IMR-90 (cell line): ENCODE data around the gene RIPPLY1. TPM values are rescaled to one million over a fixed set of nuclear protein-coding genes. Genes with fewer than 3 reads are reported as not detected.

Source experiments
- ATAC-seq: fragments of 200-7000 bp; cut with Tn5 transposase; 2 replicates; pipeline ENCODE4 v1.9.1; 2020; ENCODE audit warnings: low read depth, mild to moderate bottlenecking, moderate library complexity
- BruUV-seq: library from RNA; stranded (reverse); fragments of 400-500 nt; replicated peaks from 2 replicates; lab custom pipeline; 2021; lab: Mats Ljungman, UMichigan
- CTCF ChIA-PET: fragments of 300-600 bp; formaldehyde crosslinking; extraction: SDS; loops from one replicate; lab custom pipeline; 2021; ENCODE audit warnings: antibody characterized with exemption; lab: Yijun Ruan, JAX
- POLR2A ChIA-PET: fragments of 300-600 bp; sonication (Branson Sonifier 250); formaldehyde crosslinking; loops from one replicate; lab custom pipeline; 2022; ENCODE audit warnings: antibody characterized with exemption; ENCODE audit not compliant: unreplicated experiment; lab: Charles Lee
- DNase-seq: peaks from one replicate; pipeline ENCODE4 v3.0.0; 2013
- H2AFZ ChIP-seq: replicated peaks from 2 replicates; pipeline ENCODE3; 2013; ENCODE audit warnings: low read length, mild to moderate bottlenecking; ENCODE audit not compliant: poor library complexity
- H2AK5ac ChIP-seq: 2 replicates; pipeline ENCODE4 v1.6.1; 2013; ENCODE audit warnings: low read depth, low read length, inconsistent platforms
- H2AK9ac ChIP-seq: replicated peaks from 2 replicates; pipeline ENCODE3; 2013; ENCODE audit warnings: mild to moderate bottlenecking, low read depth, low read length, moderate library complexity; ENCODE audit not compliant: poor library complexity
- H2BK120ac ChIP-seq: 2 replicates; pipeline ENCODE4 v1.6.1; 2013; ENCODE audit warnings: low read depth, low read length, inconsistent platforms
- H2BK15ac ChIP-seq: 3 replicates; pipeline ENCODE4 v1.6.1; 2013; ENCODE audit warnings: low read depth, low read length, inconsistent platforms
- H2BK20ac ChIP-seq: 2 replicates; pipeline ENCODE4 v1.6.1; 2013; ENCODE audit warnings: low read depth, mild to moderate bottlenecking, inconsistent platforms, low read length, moderate library complexity
- H2BK5ac ChIP-seq: 2 replicates; pipeline ENCODE4 v1.6.1; 2013; ENCODE audit warnings: mild to moderate bottlenecking, low read depth, low read length, inconsistent platforms; ENCODE audit not compliant: poor library complexity, severe bottlenecking
- H3K14ac ChIP-seq: replicated peaks from 2 replicates; pipeline ENCODE4 v1.6.1; 2013; ENCODE audit warnings: low read depth, low read length, inconsistent platforms
- H3K18ac ChIP-seq: 2 replicates; pipeline ENCODE4 v1.6.1; 2013; ENCODE audit warnings: low read depth, low read length, control low read depth
- H3K23ac ChIP-seq: 2 replicates; pipeline ENCODE4 v1.6.1; 2013; ENCODE audit warnings: low read depth, low read length, inconsistent platforms
- H3K27ac ChIP-seq: 2 replicates; pipeline ENCODE4 v1.5.1; 2013; ENCODE audit warnings: mild to moderate bottlenecking, control low read depth, low read length; ENCODE audit not compliant: insufficient read depth
- H3K27me3 ChIP-seq: 2 replicates; pipeline ENCODE4 v1.6.1; 2013; ENCODE audit warnings: low read length; ENCODE audit not compliant: control insufficient read depth, insufficient read depth
- H3K36me3 ChIP-seq: 2 replicates; pipeline ENCODE4 v1.6.1; 2013; ENCODE audit warnings: low read length, mixed read lengths; ENCODE audit not compliant: control insufficient read depth, insufficient read depth
- H3K4ac ChIP-seq: 2 replicates; pipeline ENCODE4 v1.6.1; 2013; ENCODE audit warnings: low read depth, low read length, inconsistent platforms
- H3K4me1 ChIP-seq: 2 replicates; pipeline ENCODE4 v1.6.1; 2013; ENCODE audit warnings: low read length, mixed read lengths; ENCODE audit not compliant: control insufficient read depth, insufficient read depth
- H3K4me2 ChIP-seq: 2 replicates; pipeline ENCODE4 v1.6.1; 2013; ENCODE audit warnings: low read depth, mild to moderate bottlenecking, control low read depth, low read length, moderate library complexity
- H3K4me3 ChIP-seq: 2 replicates; pipeline ENCODE4 v1.5.1; 2013; ENCODE audit warnings: low read depth, mild to moderate bottlenecking, control low read depth, low read length, moderate library complexity; ENCODE audit not compliant: insufficient read depth
- H3K56ac ChIP-seq: 2 replicates; pipeline ENCODE4 v1.6.1; 2013; ENCODE audit warnings: low read length, inconsistent platforms; ENCODE audit not compliant: insufficient read depth; ENCODE audit errors: extremely low read depth
- H3K79me1 ChIP-seq, 2 experiments: 2 replicates each; pipeline ENCODE4 v1.6.1; 2013; ENCODE audit warnings: low read length in 2 of 2, inconsistent platforms in 1 of 2, low read depth in 1 of 2
- H3K9ac ChIP-seq: 2 replicates; pipeline ENCODE4 v1.6.1; 2013; ENCODE audit warnings: low read depth, low read length, control low read depth
- H3K9me1 ChIP-seq: 2 replicates; pipeline ENCODE4 v1.6.1; 2013; ENCODE audit warnings: low read length, inconsistent platforms; ENCODE audit not compliant: insufficient read depth
- H3K9me3 ChIP-seq: 2 replicates; pipeline ENCODE4 v1.6.1; 2013; ENCODE audit warnings: low read length; ENCODE audit not compliant: control insufficient read depth, insufficient read depth
- H4K20me1 ChIP-seq: 2 replicates; pipeline ENCODE4 v1.6.1; 2013; ENCODE audit warnings: low read length, inconsistent platforms; ENCODE audit not compliant: insufficient read depth
- H4K5ac ChIP-seq: 2 replicates; pipeline ENCODE4 v1.6.1; 2013; ENCODE audit warnings: mild to moderate bottlenecking, low read depth, low read length, control low read depth
- H4K8ac ChIP-seq, 2 experiments: 2 replicates each; pipeline ENCODE4 v1.6.1; 2013; ENCODE audit warnings: low read depth in 2 of 2, low read length in 2 of 2, control low read depth in 1 of 2, inconsistent platforms in 1 of 2
- H4K91ac ChIP-seq: 2 replicates; pipeline ENCODE4 v1.6.1; 2013; ENCODE audit warnings: low read depth, low read length, inconsistent platforms; ENCODE audit not compliant: insufficient read depth
- BHLHE40 ChIP-seq: fragments of 150-350 bp; IDR thresholded peaks from 2 replicates; pipeline ENCODE4 v1.6.1; 2016; ENCODE audit warnings: mild to moderate bottlenecking, low read depth, low read length
- CEBPB ChIP-seq: IDR thresholded peaks from 2 replicates; pipeline ENCODE4 v1.6.1; 2012; ENCODE audit warnings: low read depth, low read length, improper control_type of control experiment
- CHD1 ChIP-seq: IDR thresholded peaks from 2 replicates; pipeline ENCODE4 v1.6.1; 2012; ENCODE audit warnings: low read depth, low read length, improper control_type of control experiment
- CTCF ChIP-seq: conservative IDR thresholded peaks from 2 replicates; pipeline ENCODE4 v1.5.1; 2012; ENCODE audit warnings: mild to moderate bottlenecking, low read depth, low read length, improper control_type of control experiment
- ELK1 ChIP-seq: fragments of 150-350 bp; IDR thresholded peaks from 2 replicates; pipeline ENCODE4 v1.6.1; 2016; ENCODE audit warnings: low read depth, mild to moderate bottlenecking, low read length, moderate library complexity, borderline replicate concordance
- FOS ChIP-seq: fragments of 150-350 bp; IDR thresholded peaks from 2 replicates; pipeline ENCODE4 v1.6.1; 2016; ENCODE audit warnings: low read depth, low read length
- MAFK ChIP-seq: IDR thresholded peaks from 2 replicates; pipeline ENCODE4 v1.6.1; 2012; ENCODE audit warnings: low read depth, low read length, improper control_type of control experiment
- MAZ ChIP-seq: IDR thresholded peaks from 2 replicates; pipeline ENCODE4 v1.6.1; 2012; ENCODE audit warnings: low read depth, mild to moderate bottlenecking, low read length, improper control_type of control experiment, moderate library complexity, borderline replicate concordance
- MXI1 ChIP-seq: IDR thresholded peaks from 2 replicates; pipeline ENCODE4 v1.6.1; 2012; ENCODE audit warnings: low read depth, mild to moderate bottlenecking, low read length, moderate library complexity, borderline replicate concordance
- NFE2L2 ChIP-seq: fragments of 150-350 bp; IDR thresholded peaks from 2 replicates; pipeline ENCODE4 v1.6.1; 2016; ENCODE audit warnings: low read depth, mild to moderate bottlenecking, low read length
- POLR2A ChIP-seq: IDR thresholded peaks from 2 replicates; pipeline ENCODE4 v1.6.1; 2012; ENCODE audit warnings: mild to moderate bottlenecking, low read depth, low read length
- RAD21 ChIP-seq: IDR thresholded peaks from 2 replicates; pipeline ENCODE4 v1.6.1; 2012; ENCODE audit warnings: low read length, improper control_type of control experiment
- RCOR1 ChIP-seq: IDR thresholded peaks from 2 replicates; pipeline ENCODE4 v1.6.1; 2012; ENCODE audit warnings: mild to moderate bottlenecking, low read length, improper control_type of control experiment; ENCODE audit not compliant: insufficient replicate concordance
- RFX5 ChIP-seq: IDR thresholded peaks from 2 replicates; pipeline ENCODE4 v1.8.0; 2012; ENCODE audit warnings: low read depth, mild to moderate bottlenecking, low read length, moderate library complexity
- SMC3 ChIP-seq: fragments of 150-350 bp; IDR thresholded peaks from 2 replicates; pipeline ENCODE4 v1.6.1; 2016; ENCODE audit warnings: low read depth, mild to moderate bottlenecking, antibody characterized with exemption, low read length, moderate library complexity
- USF2 ChIP-seq: fragments of 150-350 bp; IDR thresholded peaks from 2 replicates; pipeline ENCODE4 v1.6.1; 2017; ENCODE audit warnings: mild to moderate bottlenecking, antibody characterized with exemption, low read length, low read depth
- WGBS, 2 experiments: methylation state at CpG; one replicate each; pipeline versions ENCODE4 v1.1.5 to v1.1.7; 2013; ENCODE audit warnings: missing lambda C conversion rate in 2 of 2; ENCODE audit not compliant: insufficient read length in 1 of 2; ENCODE audit errors: extremely low coverage in 2 of 2; 5-methylcytosine and 5-hydroxymethylcytosine counted together
- dilution Hi-C: fragments of 300-500 bp; cut with HindIII; formaldehyde crosslinking; loops from one replicate; pipeline ENCODE4 v1.14.3; 2018; ENCODE audit warnings: low sequenced_read_pairs; ENCODE audit not compliant: unreplicated experiment
- in situ Hi-C: fragments of 300-500 bp; cut with MboI; formaldehyde crosslinking; loops from 3 replicates; pipeline ENCODE4 v1.14.3; 2019; ENCODE audit warnings: low sequenced_read_pairs, inconsistent platforms, mixed read lengths
- intact Hi-C: fragments of 100-400 bp; cut with micrococcal nuclease; formaldehyde crosslinking; loops from 2 replicates; pipeline ENCODE4 v1.10.0; 2022
- polyA plus RNA-seq, 3 experiments: library from polyadenylated mRNA; depleted of rRNA; stranded (reverse); fragments of >200 nt; gene quantifications; 2 replicates each; pipeline ENCODE4 v1.2.3, GENCODE V29; 2012; ENCODE audit warnings: low replicate concordance in 1 of 3
- total RNA-seq: library from RNA; depleted of rRNA; stranded (reverse); fragments of >200 nt; gene quantifications from 2 replicates; pipeline ENCODE4 v1.2.3, GENCODE V29; 2012

The RIPPLY1 gene
- total and polyA plus RNA-seq, 2 of the 4 experiments (the other 2 are of a cell fraction) = not detected

GRCh38 chrX:106875151-106875550 is 28.0 kb downstream of the RIPPLY1 start:
- H2BK120ac ChIP-seq = no peak overlapping the region
- ChIA-PET CTCF (interaction anchor here (0.6 kb wide), 2 partner anchors 97 to 1766 kb away, joined by 3 to 4 read pairs; no protein-coding TSS in a partner anchor), POLR2A (no interaction called here)
- H2AK9ac ChIP-seq = no peak overlapping the region
- peaks cover 3% of the 10 kb centered on the region; the same call in 1 of the 2 replicates for H3K27me3 ChIP-seq
- ATAC-seq = peak; percentile 77
- H4K91ac ChIP-seq = no peak overlapping the region
- no peak overlapping the region for H3K23ac ChIP-seq
- no peaks in the 10 kb centered on the region for H3K4me1 ChIP-seq
- no peak overlapping the region for H3K14ac ChIP-seq
- H2BK20ac ChIP-seq = no peak overlapping the region
- in situ Hi-C loops = no loop called here
- H2BK5ac ChIP-seq = no peak overlapping the region
- no peak overlapping the region for H4K5ac ChIP-seq
- H4K8ac ChIP-seq = no peak overlapping the region
- no peaks in the 10 kb centered on the region for H3K9me1 ChIP-seq
- DNase-seq = peak; percentile 73
- no peaks in the 10 kb centered on the region for H3K9me3 ChIP-seq
- H3K79me1 ChIP-seq = no peaks in the 10 kb centered on the region
- H2AK5ac ChIP-seq = no peak overlapping the region
- H3K18ac ChIP-seq = no peak overlapping the region; the same call in 1 of the 2 replicates
- no peak overlapping the region for H3K4ac ChIP-seq
- H3K9ac ChIP-seq = no peak overlapping the region
- no peak overlapping the region for H2AFZ ChIP-seq
- no peak overlapping the region for H2BK15ac ChIP-seq
- no peak overlapping the region for H3K4me3 ChIP-seq
- intact Hi-C loops = no loop called here
- no peak overlapping the region for H3K56ac ChIP-seq
- no peaks in the 10 kb centered on the region for H4K20me1 ChIP-seq
- peaks cover 1% of the 10 kb centered on the region; the same call in 1 of the 2 replicates for H3K36me3 ChIP-seq
- BruUV-seq = no TSS peak
- H3K27ac ChIP-seq = peak overlapping the region; percentile 44; the same call in 1 of the 2 replicates
- no CpG with 5 or more reads among the region's 1 CpG for WGBS, 2 experiments
- dilution Hi-C loops = no loop called here
- TF ChIP-seq RCOR1 (no peak), RFX5 (no peak), CTCF (no peak), SMC3 (no peak), RAD21 (no peak), POLR2A (no peak), FOS (no peak), MXI1 (no peak), CEBPB (no peak), USF2 (no peak), BHLHE40 (no peak), NFE2L2 (no peak), CHD1 (no peak), ELK1 (no peak), MAZ (no peak), MAFK (no peak)
- no peak overlapping the region for H3K4me2 ChIP-seq
